DND-41 (cell line): Measurements from ENCODE around the gene SH3GL3.

Experiments
- ATAC-seq: fragments of 200-7000 bp; cut with Tn5 transposase; 3 replicates; pipeline ENCODE4 v1.9.1; 2021; ENCODE audit warnings: low read depth; ENCODE audit not compliant: insufficient read depth
- DNase-seq: peaks from one replicate; pipeline ENCODE4 v3.0.0-alpha.2; 2020
- H2AFZ ChIP-seq: 2 replicates; pipeline ENCODE4 v1.6.0; 2012; ENCODE audit warnings: low read depth, low read length
- H3K27ac ChIP-seq: 2 replicates; pipeline ENCODE4 v1.5.1; 2012; ENCODE audit warnings: low read length, inconsistent platforms
- H3K27me3 ChIP-seq: fragments of 200-600 bp; sonication (generic); 2 replicates; pipeline ENCODE4 v1.6.0; 2012; ENCODE audit warnings: low read length, mild to moderate bottlenecking, inconsistent platforms; ENCODE audit not compliant: insufficient read depth, poor library complexity
- H3K36me3 ChIP-seq: 2 replicates; pipeline ENCODE4 v1.5.1; 2012; ENCODE audit warnings: low read length, inconsistent platforms; ENCODE audit not compliant: insufficient read depth
- H3K4me1 ChIP-seq: 2 replicates; pipeline ENCODE4 v1.5.1; 2012; ENCODE audit warnings: mild to moderate bottlenecking, low read length; ENCODE audit not compliant: insufficient read depth
- H3K4me2 ChIP-seq: 2 replicates; pipeline ENCODE4 v1.6.0; 2012; ENCODE audit warnings: mild to moderate bottlenecking, moderate library complexity, low read length, inconsistent platforms; ENCODE audit not compliant: insufficient read depth
- H3K4me3 ChIP-seq, 2 experiments: fragments of 200-600 bp in 1 of 2; shearing (Covaris generic) in 1 of 2; 2 replicates each; pipeline ENCODE4 v1.5.1; 2012 to 2016; ENCODE audit warnings: inconsistent platforms in 2 of 2, low read length in 2 of 2, mild to moderate bottlenecking in 2 of 2, low read depth in 1 of 2, moderate library complexity in 1 of 2
- H3K79me2 ChIP-seq: 2 replicates; pipeline ENCODE4 v1.6.0; 2012; ENCODE audit warnings: low read length, inconsistent platforms; ENCODE audit not compliant: insufficient read depth
- H3K9ac ChIP-seq: 2 replicates; pipeline ENCODE4 v1.6.0; 2012; ENCODE audit warnings: low read depth, mild to moderate bottlenecking, inconsistent platforms, low read length, moderate library complexity
- H3K9me3 ChIP-seq: 2 replicates; pipeline ENCODE4 v1.5.1; 2012; ENCODE audit warnings: low read length, moderate library complexity, mild to moderate bottlenecking, inconsistent platforms; ENCODE audit not compliant: insufficient read depth, severe bottlenecking
- H4K20me1 ChIP-seq: 2 replicates; pipeline ENCODE4 v1.6.0; 2012; ENCODE audit warnings: low read length; ENCODE audit not compliant: insufficient read depth
- CTCF ChIP-seq: IDR thresholded peaks from 2 replicates; pipeline ENCODE4 v1.5.1; 2012; ENCODE audit warnings: borderline replicate concordance, low read length, moderate library complexity, mild to moderate bottlenecking; ENCODE audit not compliant: poor library complexity, severe bottlenecking; ENCODE audit errors: extremely low read depth
- EZH2 ChIP-seq: IDR thresholded peaks from 3 replicates; pipeline ENCODE4 v1.6.1; 2012; ENCODE audit warnings: borderline replicate concordance, low read depth, mild to moderate bottlenecking, moderate library complexity, low read length, inconsistent platforms; ENCODE audit not compliant: severe bottlenecking

Gene SH3GL3

GRCh38 chr15:83472797-83473196, 25.7 kb downstream of the SH3GL3 start:
- H3K4me2 ChIP-seq: no peak overlapping the region
- no peaks in the 10 kb centered on the region for H3K79me2 ChIP-seq
- H2AFZ ChIP-seq: no peak overlapping the region
- no peak overlapping the region for H3K9ac ChIP-seq
- H3K4me1 ChIP-seq: no peaks in the 10 kb centered on the region
- H4K20me1 ChIP-seq: no peaks in the 10 kb centered on the region
- no peaks in the 10 kb centered on the region for H3K36me3 ChIP-seq
- H3K9me3 ChIP-seq: no peaks in the 10 kb centered on the region
- no peak for ATAC-seq
- H3K27me3 ChIP-seq: no peaks in the 10 kb centered on the region
- DNase-seq: no peak
- no peak overlapping the region for H3K4me3 ChIP-seq
- no peak for TF ChIP-seq EZH2
- no peak for TF ChIP-seq CTCF
- H3K27ac ChIP-seq: no peak overlapping the region

GRCh38 chr15:83474578-83474977, 27.4 kb downstream of the SH3GL3 start:
- H3K4me1 ChIP-seq: no peaks in the 10 kb centered on the region
- ATAC-seq (no peak), DNase-seq (no peak)
- no peaks in the 10 kb centered on the region for H3K9me3 ChIP-seq
- H3K27me3 ChIP-seq: no peaks in the 10 kb centered on the region
- H3K36me3 ChIP-seq: no peaks in the 10 kb centered on the region
- no peak for TF ChIP-seq CTCF
- TF ChIP-seq EZH2: no peak
- no peak overlapping the region for H3K4me3 ChIP-seq
- no peak overlapping the region for H3K9ac ChIP-seq
- H2AFZ ChIP-seq: no peak overlapping the region
- no peak overlapping the region for H3K27ac ChIP-seq
- H3K4me2 ChIP-seq: no peak overlapping the region
- no peaks in the 10 kb centered on the region for H4K20me1 ChIP-seq
- H3K79me2 ChIP-seq: no peaks in the 10 kb centered on the region

GRCh38 chr15:83475551-83475950, 28.4 kb downstream of the SH3GL3 start:
- Histone ChIP-seq H3K4me1 (no peaks in the 10 kb centered on the region), H3K4me2 (no peak overlapping the region), H3K36me3 (no peaks in the 10 kb centered on the region), H4K20me1 (no peaks in the 10 kb centered on the region), H3K4me3 (no peak overlapping the region), H2AFZ (no peak overlapping the region), H3K9ac (no peak overlapping the region), H3K27me3 (no peaks in the 10 kb centered on the region), H3K9me3 (no peaks in the 10 kb centered on the region), H3K27ac (no peak overlapping the region), H3K79me2 (no peaks in the 10 kb centered on the region)
- ATAC-seq: no peak
- no peak for DNase-seq
- TF ChIP-seq CTCF (no peak), EZH2 (no peak)

GRCh38 chr15:83476066-83476465, 28.9 kb downstream of the SH3GL3 start:
- Histone ChIP-seq H3K36me3 (no peaks in the 10 kb centered on the region), H3K9ac (no peak overlapping the region), H3K4me2 (no peak overlapping the region), H3K27ac (no peak overlapping the region), H3K79me2 (no peaks in the 10 kb centered on the region), H2AFZ (no peak overlapping the region), H4K20me1 (no peaks in the 10 kb centered on the region), H3K4me3 (no peak overlapping the region), H3K4me1 (no peaks in the 10 kb centered on the region), H3K9me3 (no peaks in the 10 kb centered on the region), H3K27me3 (no peaks in the 10 kb centered on the region)
- DNase-seq (no peak), ATAC-seq (no peak)
- no peak for TF ChIP-seq EZH2
- TF ChIP-seq CTCF: no peak
